Measurements from ENCODE around the gene ACSL3.
"Not testable (repeated sequence)": the region's sequence is repeated elsewhere in the genome, so short reads cannot be mapped to it uniquely, and the experiment has no call there.

ACSL3 gene
- long read RNA-seq, donor 1, full-length matches to known transcripts: 7 of 13 reads
- long read RNA-seq, donor 1, partial matches to known transcripts: 6 of 13 reads
- long read RNA-seq, donor 1, other reads (novel, unspliced or antisense): 0 of 13 reads
- long read RNA-seq, donor 2, full-length matches to known transcripts: 9 of 9 reads
- long read RNA-seq, donor 2, partial matches to known transcripts: 0 of 9 reads
- long read RNA-seq, donor 2, other reads (novel, unspliced or antisense): 0 of 9 reads
- long read RNA-seq, donor 3, partial matches to known transcripts: 0 of 2 reads
- long read RNA-seq, donor 3, other reads (novel, unspliced or antisense): 0 of 2 reads
- long read RNA-seq, donor 4, full-length matches to known transcripts: 15 of 15 reads
- long read RNA-seq, donor 4, partial matches to known transcripts: 0 of 15 reads
- long read RNA-seq, donor 4, other reads (novel, unspliced or antisense): 0 of 15 reads
- long read RNA-seq, donor 5, full-length matches to known transcripts: 8 of 8 reads
- long read RNA-seq, donor 5, partial matches to known transcripts: 0 of 8 reads
- long read RNA-seq, donor 5, other reads (novel, unspliced or antisense): 0 of 8 reads
- long read RNA-seq, donor 6, full-length matches to known transcripts: 11 of 11 reads
- long read RNA-seq, donor 6, partial matches to known transcripts: 0 of 11 reads
- long read RNA-seq, donor 6, other reads (novel, unspliced or antisense): 0 of 11 reads
- long read RNA-seq, donor 7, full-length matches to known transcripts: 15 of 15 reads
- long read RNA-seq, donor 7, partial matches to known transcripts: 0 of 15 reads
- long read RNA-seq, donor 7, other reads (novel, unspliced or antisense): 0 of 15 reads
- long read RNA-seq, donor 8, transcript ACSL3-202 (16 exons, 3,147 nt): major isoform, 10 of 12 reads
- long read RNA-seq, donor 8, partial matches to known transcripts: 0 of 12 reads
- long read RNA-seq, donor 8, other reads (novel, unspliced or antisense): 0 of 12 reads

- peak; percentile 96 for DNase-seq
These were observed at the start of gene ACSL3 for GRCh38 chr2:222860740-222861410. ACSL3 (plus strand) TSS chr2:222861036; CDS start chr2:222908773, 47,737 bp downstream.

GRCh38 chr2:222811828-222812227, 49.0 kb upstream of the ACSL3 start:
- no peak for DNase-seq

- DNase-seq: no peak
These were observed 47.5 kb upstream of the ACSL3 start for GRCh38 chr2:222813177-222813843.

- DNase-seq: no peak
These were observed 41.0 kb upstream of the ACSL3 start for GRCh38 chr2:222819722-222820333.

- DNase-seq: no peak
These were observed 37.5 kb upstream of the ACSL3 start for GRCh38 chr2:222823183-222823930.

- no peak for DNase-seq
These were observed 35.8 kb upstream of the ACSL3 start for GRCh38 chr2:222825031-222825430.

- DNase-seq: no peak
These were observed 33.4 kb upstream of the ACSL3 start for GRCh38 chr2:222827417-222827816.

GRCh38 chr2:222828572-222828971, 32.3 kb upstream of the ACSL3 start:
- no peak for DNase-seq

GRCh38 chr2:222830164-222830563, 30.7 kb upstream of the ACSL3 start:
- DNase-seq: no peak

GRCh38 chr2:222833410-222833809, 27.4 kb upstream of the ACSL3 start:
- DNase-seq: no peak

- peak; percentile 7 for DNase-seq
These were observed 25.6 kb upstream of the ACSL3 start for GRCh38 chr2:222835143-222835822.

GRCh38 chr2:222835823-222836151, 25.0 kb upstream of the ACSL3 start:
- DNase-seq: no peak

GRCh38 chr2:222837643-222838056, 23.2 kb upstream of the ACSL3 start:
- DNase-seq: no peak

- no peak for DNase-seq
These were observed 20.6 kb upstream of the ACSL3 start for GRCh38 chr2:222840060-222840802.

GRCh38 chr2:222842491-222843174, 18.2 kb upstream of the ACSL3 start:
- no peak for DNase-seq

- no peak for DNase-seq
These were observed 16.5 kb upstream of the ACSL3 start for GRCh38 chr2:222844323-222844722.

GRCh38 chr2:222845314-222845713, 15.5 kb upstream of the ACSL3 start:
- not testable (repeated sequence) for DNase-seq

- DNase-seq: no peak
These were observed 14.8 kb upstream of the ACSL3 start for GRCh38 chr2:222846003-222846402.

- not testable (repeated sequence) for DNase-seq
These were observed 12.8 kb upstream of the ACSL3 start for GRCh38 chr2:222848031-222848430.
